Stimulated activated CD8-positive, alpha-beta memory T cell treated with anti-CD3 and anti-CD28 coated beads, Interleukin-7, amount 100 ng/mL, for 4 hours (primary cell): ENCODE results near the gene ZNF763.
A peak's percentile ranks its signal among the peaks of the same experiment; 100 is the strongest.
"Not testable (repeated sequence)": the region's sequence is repeated elsewhere in the genome, so short reads cannot be mapped to it uniquely, and the experiment has no call there.

ENCODE experiments used
- DNase-seq, 2 donors: peaks; one replicate each; pipeline ENCODE4 v3.0.0-alpha.2; 2020; ENCODE audit warnings: low read depth in 2 of 2

Gene ZNF763

DNA sequence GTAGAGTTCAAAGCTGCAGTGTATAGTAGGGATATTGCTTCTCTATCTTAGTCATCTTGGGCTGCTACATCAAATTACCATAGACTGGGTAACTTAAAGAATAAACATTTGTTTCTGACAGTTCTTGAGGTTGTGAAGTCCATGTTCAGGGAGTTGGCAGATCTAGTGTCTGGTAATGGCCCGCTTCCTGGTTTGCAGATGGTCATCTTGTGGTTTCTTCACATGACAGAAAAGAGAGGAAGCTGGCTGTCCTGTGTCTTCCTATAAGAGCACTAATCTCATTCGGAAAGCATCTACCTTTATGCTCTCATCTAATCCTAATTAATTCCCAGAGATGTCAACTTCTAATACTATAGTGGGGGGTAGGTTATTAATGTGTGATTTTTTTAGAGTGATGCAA lies 6.2 kb downstream of the ZNF763 start:
- DNase-seq: no peak

DNA sequence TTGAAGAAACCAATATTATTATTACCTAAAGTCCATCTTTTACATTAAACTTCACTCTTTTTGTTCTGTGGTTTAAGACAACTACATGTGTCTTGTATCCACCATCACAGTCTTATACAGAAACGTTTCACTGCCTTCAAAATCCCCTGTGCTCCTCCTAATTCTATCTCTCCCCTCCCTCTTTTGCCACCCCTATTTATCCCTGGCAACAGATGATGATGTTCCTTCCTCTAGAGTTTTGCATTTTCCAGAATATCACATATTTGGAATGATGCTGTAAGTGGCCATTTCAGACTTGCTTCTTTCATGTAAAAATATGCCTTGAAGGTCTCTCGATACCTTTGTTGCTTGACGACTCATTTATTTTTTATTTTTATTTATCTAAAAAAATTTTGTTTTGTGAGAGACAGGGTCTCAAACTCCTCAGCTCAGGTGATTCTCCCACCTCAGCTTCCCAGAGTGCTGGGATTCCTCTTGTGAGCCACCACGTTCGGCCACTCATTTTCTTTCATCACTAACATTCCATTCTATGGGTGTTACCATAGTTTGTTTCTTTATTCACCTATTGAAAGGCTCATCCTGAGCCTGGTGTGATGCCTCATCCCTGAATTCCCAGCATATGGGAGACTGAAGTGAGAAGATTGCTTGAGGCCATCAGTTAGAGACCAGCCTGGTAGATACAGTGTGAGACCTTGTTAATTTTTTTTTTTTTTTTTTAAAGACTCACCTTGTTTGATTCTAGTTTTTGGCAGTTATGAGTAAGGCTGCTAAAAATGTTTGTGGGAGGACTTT lies 8.4 kb downstream of the ZNF763 start:
- no peak for DNase-seq

DNA sequence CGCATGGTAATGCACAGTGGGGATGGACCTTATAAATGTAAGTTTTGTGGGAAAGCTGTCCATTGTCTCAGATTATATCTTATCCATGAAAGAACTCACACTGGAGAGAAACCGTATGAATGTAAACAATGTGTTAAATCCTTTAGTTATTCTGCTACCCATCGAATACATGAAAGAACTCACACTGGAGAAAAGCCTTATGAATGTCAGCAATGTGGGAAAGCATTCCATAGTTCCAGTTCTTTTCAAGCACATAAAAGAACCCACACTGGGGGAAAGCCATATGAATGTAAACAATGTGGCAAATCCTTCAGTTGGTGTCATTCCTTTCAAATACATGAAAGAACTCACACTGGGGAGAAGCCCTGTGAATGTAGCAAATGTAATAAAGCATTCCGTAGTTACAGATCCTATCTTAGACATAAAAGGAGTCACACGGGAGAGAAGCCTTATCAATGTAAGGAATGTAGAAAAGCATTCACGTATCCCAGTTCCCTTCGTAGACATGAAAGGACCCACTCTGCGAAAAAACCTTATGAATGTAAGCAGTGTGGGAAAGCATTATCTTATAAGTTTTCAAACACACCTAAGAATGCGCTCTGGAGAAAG lies 13.8 kb downstream of the ZNF763 start:
- DNase-seq: no peak

DNA sequence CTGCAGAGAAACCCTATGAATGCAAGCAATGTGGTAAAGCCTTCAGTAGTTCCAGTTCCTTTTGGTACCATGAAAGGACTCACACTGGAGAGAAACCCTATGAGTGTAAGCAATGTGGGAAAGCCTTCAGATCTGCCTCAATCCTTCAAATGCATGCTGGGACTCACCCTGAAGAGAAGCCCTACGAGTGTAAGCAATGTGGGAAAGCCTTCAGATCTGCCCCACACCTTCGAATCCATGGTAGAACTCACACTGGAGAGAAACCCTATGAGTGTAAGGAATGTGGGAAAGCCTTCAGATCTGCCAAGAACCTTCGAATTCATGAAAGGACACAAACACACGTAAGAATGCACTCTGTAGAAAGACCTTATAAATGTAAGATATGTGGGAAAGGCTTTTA lies 14.7 kb downstream of the ZNF763 start:
- DNase-seq: no peak

DNA sequence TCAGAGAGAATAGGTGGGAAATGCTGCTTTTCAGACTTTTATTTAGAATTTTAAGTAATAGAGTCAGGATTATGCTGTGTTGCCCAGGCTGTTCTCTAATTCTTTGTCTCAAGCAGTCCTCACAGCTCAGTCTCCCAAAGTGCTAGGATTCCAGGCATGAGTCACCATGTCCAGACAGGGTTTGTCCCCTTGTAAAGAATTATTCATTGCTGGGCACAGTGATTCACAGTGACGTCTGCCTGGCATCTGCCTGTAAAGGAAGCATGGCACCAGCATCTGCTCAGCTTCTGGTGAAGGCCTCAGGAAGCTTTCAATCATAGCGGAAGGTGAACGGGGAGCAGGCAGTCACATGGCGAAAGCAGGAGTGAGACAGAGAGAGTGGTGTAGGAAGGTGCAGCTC lies 17.7 kb downstream of the ZNF763 start:
- DNase-seq: no peak

DNA sequence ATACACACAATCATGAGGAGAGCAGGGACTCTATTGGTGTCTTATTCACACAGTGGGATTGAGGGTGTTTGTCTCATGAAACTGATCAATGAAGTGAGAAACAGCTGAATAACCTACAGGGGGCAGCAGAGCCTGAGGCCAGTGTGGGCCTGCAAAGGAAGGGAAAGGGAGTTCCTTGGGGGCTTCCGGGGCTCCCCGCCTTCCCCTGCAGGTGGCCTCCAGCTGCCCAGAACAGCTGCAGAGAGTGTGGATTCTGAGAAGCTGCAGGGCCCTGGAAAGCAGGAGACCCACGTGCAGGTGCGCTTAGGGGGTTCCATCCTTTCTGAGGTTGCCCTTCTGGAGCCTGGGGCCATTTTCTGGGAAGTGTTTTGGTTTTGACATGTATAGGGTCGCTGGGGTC lies 20.1 kb downstream of the ZNF763 start:
- peak in 1 of 2 donors; percentile 9 for DNase-seq

DNA sequence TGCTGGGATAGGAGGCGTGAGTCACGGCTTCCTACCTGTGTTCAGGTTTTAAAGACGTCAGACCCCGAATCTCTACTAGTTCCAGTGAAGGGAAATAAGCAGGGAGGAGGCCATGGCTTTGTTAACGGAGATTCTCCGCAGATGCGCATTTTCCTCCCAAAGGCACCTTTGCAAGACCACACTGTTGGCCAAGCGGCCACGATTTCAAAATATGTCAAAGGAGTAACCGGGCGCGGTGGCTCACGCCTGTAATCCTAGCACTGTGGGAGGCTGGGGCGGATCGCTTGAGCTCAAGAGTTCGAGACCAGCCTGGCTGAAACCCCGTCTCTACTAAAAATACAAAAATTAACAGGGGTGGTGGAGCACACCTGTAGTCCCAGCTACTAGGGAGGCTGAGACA lies 21.9 kb downstream of the ZNF763 start:
- no peak for DNase-seq

DNA sequence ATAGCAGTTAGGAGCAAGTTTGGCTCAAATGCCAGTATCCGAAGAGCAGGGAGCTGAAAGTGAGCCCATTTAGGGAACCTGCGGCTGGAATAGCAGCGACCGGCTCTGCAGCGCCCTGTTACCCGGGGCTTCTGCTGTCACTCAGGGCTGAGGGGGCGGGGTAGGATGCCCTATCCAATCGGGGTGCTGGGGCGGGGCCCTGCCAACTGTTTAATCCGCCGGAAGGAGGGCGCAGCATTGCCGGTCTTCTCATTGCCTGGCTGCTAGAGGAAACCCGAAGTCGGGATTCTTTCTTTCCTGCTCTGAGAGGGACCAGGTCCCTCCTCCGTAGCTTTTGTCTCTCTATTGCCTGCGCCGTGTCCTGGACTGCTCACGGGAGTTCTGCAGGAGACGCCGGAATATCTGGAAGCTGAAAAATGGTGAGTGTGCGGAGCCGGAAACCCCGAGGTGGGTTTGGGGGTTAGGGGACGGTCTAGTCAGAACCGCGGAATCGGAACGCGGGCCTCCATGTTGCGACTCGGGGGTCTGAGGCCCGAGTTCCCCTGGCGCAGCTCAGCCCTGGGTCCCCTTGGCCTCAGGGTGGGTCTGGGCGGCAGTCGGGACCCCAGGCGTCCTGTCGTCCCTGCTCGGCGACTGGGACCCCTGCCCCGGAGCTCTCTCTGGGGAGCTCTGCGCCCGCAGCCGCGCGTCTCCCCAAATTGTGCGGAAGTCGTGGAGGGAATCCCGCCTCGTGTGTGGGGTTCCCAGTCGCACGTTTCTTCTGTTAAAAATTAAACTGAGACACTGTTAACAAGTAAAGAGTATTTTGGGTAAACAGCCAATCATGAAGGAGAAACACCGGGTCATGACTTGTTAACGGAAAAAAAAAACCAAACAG lies 22.8 kb downstream of the ZNF763 start:
- DNase-seq: peak; percentile 89 to 90

DNA sequence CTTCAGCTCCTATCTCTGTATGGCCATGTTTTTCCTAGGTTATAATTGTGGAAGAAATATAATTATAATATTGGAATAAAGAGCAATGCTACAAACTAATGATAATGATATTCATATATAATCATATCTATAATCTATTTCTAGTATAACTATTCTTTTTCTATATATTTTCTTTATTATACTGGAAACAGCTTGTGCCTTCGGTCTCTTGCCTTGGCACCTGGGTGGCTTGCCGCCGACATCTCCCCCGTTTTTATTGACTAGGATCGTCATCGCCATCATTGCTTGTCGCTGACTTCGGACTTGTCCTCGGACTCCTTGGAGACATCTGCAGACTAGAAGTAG lies 24.2 kb downstream of the ZNF763 start:
- DNase-seq: no peak

DNA sequence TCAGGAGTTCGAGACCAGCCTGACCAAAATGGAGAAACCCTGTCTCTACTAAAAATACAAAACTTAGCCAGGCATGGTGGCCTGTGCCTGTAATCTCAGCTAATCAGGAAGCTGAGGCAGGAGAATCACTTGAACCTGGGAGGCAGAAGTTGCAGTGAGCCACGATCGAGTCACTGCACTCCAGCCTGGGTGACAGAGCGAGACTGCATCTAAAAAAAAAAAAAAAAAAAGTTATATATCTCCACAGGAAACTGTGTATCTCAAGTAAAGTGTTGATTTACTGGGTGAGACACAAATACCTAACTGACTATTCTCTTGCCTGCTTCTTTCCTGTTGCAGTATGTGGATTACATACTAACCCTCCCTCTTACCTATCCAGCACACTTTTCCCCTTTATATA lies 27.1 kb downstream of the ZNF763 start:
- DNase-seq: not testable (repeated sequence)

DNA sequence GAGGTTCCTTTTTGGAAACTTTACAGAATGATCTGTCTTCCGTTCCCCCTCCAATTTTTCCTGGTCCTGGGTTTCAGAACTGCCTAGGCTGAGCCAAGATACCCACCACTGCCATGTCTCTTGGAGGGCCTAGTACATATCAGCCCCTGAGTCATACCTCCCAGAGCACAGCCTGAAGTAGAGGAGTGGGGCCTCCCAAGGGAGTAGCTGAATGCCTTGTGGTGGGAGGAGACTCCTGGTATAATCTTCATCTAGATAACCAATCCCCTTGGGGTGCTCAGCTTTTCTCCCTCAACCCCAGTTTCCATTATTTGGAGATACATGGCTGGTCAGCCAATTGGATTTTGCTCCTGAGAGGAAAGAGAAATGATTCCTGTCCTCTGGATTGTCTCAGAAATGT lies 30.3 kb downstream of the ZNF763 start:
- no peak for DNase-seq

DNA sequence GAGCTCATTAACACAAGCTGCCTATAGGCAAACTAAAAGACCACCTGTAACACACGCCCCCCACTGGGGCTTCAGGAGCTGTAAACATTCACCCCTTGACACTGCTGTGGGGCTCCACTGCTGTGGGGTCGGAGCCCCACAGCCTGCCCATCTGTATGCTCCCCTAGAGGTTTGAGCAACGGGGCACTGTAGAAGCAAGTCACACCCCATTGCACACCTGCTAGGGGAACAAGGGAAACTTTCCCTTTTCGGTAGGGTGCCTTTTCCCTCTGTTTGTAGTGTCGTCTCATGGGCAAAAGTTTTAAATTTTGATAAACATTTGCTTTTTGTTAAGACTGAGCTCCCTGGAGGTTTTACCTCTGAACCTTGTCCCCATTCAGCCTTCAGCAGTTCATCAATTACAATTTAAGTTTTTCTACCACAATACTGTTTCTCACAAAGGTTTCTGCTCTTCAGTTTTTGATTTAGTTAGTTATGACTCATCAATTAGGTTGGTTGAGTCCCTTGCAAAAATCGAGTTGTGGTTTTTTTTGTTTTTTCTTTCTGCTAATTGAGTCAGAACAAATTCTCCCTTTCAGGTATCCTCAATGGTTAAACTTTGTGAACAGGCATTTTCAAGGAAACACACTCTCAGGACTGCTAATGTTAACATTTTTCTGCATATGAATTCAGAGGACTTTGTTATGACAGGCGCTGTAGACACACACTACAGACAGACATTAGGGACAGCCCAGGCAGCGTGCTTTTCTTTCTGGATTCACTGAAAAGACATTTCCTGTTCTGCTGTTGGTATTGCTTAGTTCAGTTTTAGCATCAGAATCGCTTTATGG lies 35.5 kb downstream of the ZNF763 start:
- DNase-seq: no peak

DNA sequence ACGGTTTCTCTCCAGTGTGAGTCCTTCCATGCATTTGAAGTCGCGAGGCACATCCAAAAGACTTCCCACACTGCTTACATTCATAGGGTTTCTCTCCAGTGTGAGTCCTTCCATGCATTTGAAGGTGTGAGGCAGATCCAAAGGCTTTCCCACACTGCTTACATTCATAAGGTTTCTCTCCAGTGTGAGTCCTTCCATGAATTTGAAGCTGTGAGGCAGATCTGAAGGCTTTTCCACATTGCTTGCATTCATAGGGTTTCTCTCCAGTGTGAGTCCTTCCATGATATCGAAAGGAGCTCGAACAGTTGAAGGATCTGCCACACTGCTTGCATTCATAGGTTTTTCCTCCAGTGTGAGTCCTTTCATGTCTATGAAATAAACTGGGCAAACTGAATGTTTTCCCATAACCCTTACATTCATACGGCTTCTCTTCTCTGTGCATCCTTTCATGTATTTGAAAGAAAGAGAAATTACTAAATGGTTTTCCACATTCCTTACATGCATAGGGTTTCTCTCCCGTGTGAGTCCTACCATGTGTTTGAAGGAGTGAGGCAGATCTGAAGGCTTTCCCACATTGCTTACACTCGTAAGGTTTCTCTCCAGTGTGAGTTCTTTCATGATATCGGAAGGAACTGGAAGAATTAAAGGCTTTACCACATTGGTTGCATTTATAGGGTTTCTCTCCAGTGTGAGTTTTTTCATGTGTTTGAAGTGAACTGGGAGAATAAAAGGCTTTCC lies 50.3 kb downstream of the ZNF763 start:
- no peak for DNase-seq

DNA sequence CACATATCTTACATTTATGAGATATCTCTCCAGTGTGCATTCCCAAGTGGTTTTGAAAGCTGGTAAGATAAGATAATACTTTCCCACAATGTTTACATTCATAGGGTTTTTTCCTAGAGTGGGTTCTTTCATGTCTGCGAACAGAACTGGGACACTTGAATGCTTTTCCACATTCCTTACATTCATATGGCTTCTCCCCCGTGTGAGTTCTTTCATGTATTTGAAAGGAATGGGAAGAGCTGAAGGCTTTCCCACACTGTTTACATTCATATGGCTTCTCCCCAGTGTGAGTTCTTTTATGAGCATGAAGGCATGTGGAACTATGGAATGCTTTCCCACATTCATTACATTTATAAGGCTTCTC lies 50.9 kb downstream of the ZNF763 start:
- DNase-seq: no peak
